ENCODE data around the gene NOXO1.
A peak's percentile ranks its signal among the peaks of the same experiment; 100 is the strongest.

NOXO1 gene

GRCh38 chr16:2009791-2010510 lies 28.7 kb upstream of the NOXO1 start, which contains the start of gene ZNF598:
ZNF598 (minus strand) TSS chr16:2009821.
- peak; percentile 92 for DNase-seq (ENCODE audit: low read depth)

GRCh38 chr16:2009164-2009711 lies 28.0 kb upstream of the NOXO1 start:
- DNase-seq (ENCODE audit: low read depth) = no peak

GRCh38 chr16:2008631-2009163 lies 27.4 kb upstream of the NOXO1 start:
- peak; percentile 72 for DNase-seq (ENCODE audit: low read depth)

GRCh38 chr16:2008009-2008526 lies 26.8 kb upstream of the NOXO1 start:
- DNase-seq (ENCODE audit: low read depth) = peak; percentile 92

- DNase-seq (ENCODE audit: low read depth) = no peak
These were observed 26.0 kb upstream of the NOXO1 start for GRCh38 chr16:2007081-2007836.

GRCh38 chr16:2006317-2006716 lies 25.0 kb upstream of the NOXO1 start:
- no peak for DNase-seq (ENCODE audit: low read depth)

- no peak for DNase-seq (ENCODE audit: low read depth)
These were observed 24.4 kb upstream of the NOXO1 start for GRCh38 chr16:2005646-2006045.

GRCh38 chr16:2004795-2005517 lies 23.7 kb upstream of the NOXO1 start:
- no peak for DNase-seq (ENCODE audit: low read depth)

- peak; percentile 77 for DNase-seq (ENCODE audit: low read depth)
These were observed 22.8 kb upstream of the NOXO1 start for GRCh38 chr16:2003827-2004641.

GRCh38 chr16:2003231-2003826 lies 22.1 kb upstream of the NOXO1 start:
- no peak for DNase-seq (ENCODE audit: low read depth)

GRCh38 chr16:2002406-2003230 lies 21.3 kb upstream of the NOXO1 start:
- DNase-seq (ENCODE audit: low read depth) = no peak

GRCh38 chr16:2001456-2002355 lies 20.4 kb upstream of the NOXO1 start:
- no peak for DNase-seq (ENCODE audit: low read depth)

- DNase-seq (ENCODE audit: low read depth) = no peak
These were observed 19.8 kb upstream of the NOXO1 start for GRCh38 chr16:2001035-2001434.

GRCh38 chr16:1999866-2000514 lies 18.7 kb upstream of the NOXO1 start:
- DNase-seq (ENCODE audit: low read depth) = no peak

GRCh38 chr16:1998852-1999801 lies 17.9 kb upstream of the NOXO1 start:
- DNase-seq (ENCODE audit: low read depth) = no peak

GRCh38 chr16:1998360-1998835 lies 17.1 kb upstream of the NOXO1 start:
- DNase-seq (ENCODE audit: low read depth) = no peak

All from fibroblast of gingiva (primary cell).